MG63 (cell line): Measurements from ENCODE around the gene ARL15. TPM values are rescaled to one million over a fixed set of nuclear protein-coding genes. Genes with fewer than 3 reads are reported as not detected.

Source experiments
- DNase-seq: peaks from one replicate; pipeline ENCODE4 v3.0.0-alpha.2; 2020
- H3K27me3 ChIP-seq: fragments of 250-450 bp; sonication (Bioruptor Pico); 2 replicates; pipeline ENCODE4 v1.5.1; 2020; ENCODE audit warnings: mild to moderate bottlenecking, moderate library complexity
- H3K36me3 ChIP-seq: fragments of 250-450 bp; sonication (Bioruptor Pico); 2 replicates; pipeline ENCODE4 v1.5.1; 2020; ENCODE audit warnings: mild to moderate bottlenecking, moderate library complexity
- H3K4me3 ChIP-seq: fragments of 250-450 bp; sonication (Bioruptor Pico); 2 replicates; pipeline ENCODE4 v1.5.1; 2020; ENCODE audit warnings: mild to moderate bottlenecking, moderate library complexity
- H3K9me3 ChIP-seq: fragments of 250-450 bp; sonication (Bioruptor Pico); 2 replicates; pipeline ENCODE4 v1.5.1; 2020; ENCODE audit warnings: mild to moderate bottlenecking, moderate library complexity
- total RNA-seq: library from RNA; depleted of rRNA; stranded (reverse); fragments of >200 nt; shearing (Covaris generic); gene quantifications from 2 replicates; pipeline ENCODE4 v1.2.3, GENCODE V29; 2014; ENCODE audit warnings: low replicate concordance

The ARL15 gene
- total RNA-seq, 1 experiment from 2014 or later: 5.8 TPM

- H3K27me3 ChIP-seq: no peaks in the 10 kb centered on the region
- no peaks in the 10 kb centered on the region for H3K36me3 ChIP-seq
- no peak overlapping the region for H3K4me3 ChIP-seq
- no peak for DNase-seq
- H3K9me3 ChIP-seq: no peaks in the 10 kb centered on the region
Observed at GRCh38 chr5:54298947-54299346, 11.4 kb downstream of the ARL15 start.

GRCh38 chr5:54296386-54296785 lies 14.0 kb downstream of the ARL15 start:
- no peak overlapping the region for H3K4me3 ChIP-seq
- H3K27me3 ChIP-seq: no peaks in the 10 kb centered on the region
- H3K36me3 ChIP-seq: no peaks in the 10 kb centered on the region
- no peak for DNase-seq
- no peaks in the 10 kb centered on the region for H3K9me3 ChIP-seq

- DNase-seq: no peak
- Histone ChIP-seq H3K27me3 (no peaks in the 10 kb centered on the region), H3K36me3 (no peaks in the 10 kb centered on the region), H3K9me3 (no peaks in the 10 kb centered on the region), H3K4me3 (no peak overlapping the region)
Observed at GRCh38 chr5:54295651-54296276, 14.6 kb downstream of the ARL15 start.

GRCh38 chr5:54294097-54294667 lies 16.2 kb downstream of the ARL15 start:
- Histone ChIP-seq H3K4me3 (no peak overlapping the region), H3K9me3 (no peaks in the 10 kb centered on the region), H3K36me3 (no peaks in the 10 kb centered on the region), H3K27me3 (no peaks in the 10 kb centered on the region)
- DNase-seq: no peak

GRCh38 chr5:54292866-54293265 lies 17.5 kb downstream of the ARL15 start:
- DNase-seq: no peak
- Histone ChIP-seq H3K4me3 (no peak overlapping the region), H3K36me3 (no peaks in the 10 kb centered on the region), H3K9me3 (no peaks in the 10 kb centered on the region), H3K27me3 (no peaks in the 10 kb centered on the region)

- H3K4me3 ChIP-seq: no peak overlapping the region
- no peaks in the 10 kb centered on the region for H3K27me3 ChIP-seq
- no peaks in the 10 kb centered on the region for H3K36me3 ChIP-seq
- H3K9me3 ChIP-seq: no peaks in the 10 kb centered on the region
- DNase-seq: no peak
Observed at GRCh38 chr5:54291498-54291897, 18.9 kb downstream of the ARL15 start.

GRCh38 chr5:54289769-54290168 lies 20.6 kb downstream of the ARL15 start:
- Histone ChIP-seq H3K9me3 (no peaks in the 10 kb centered on the region), H3K27me3 (no peaks in the 10 kb centered on the region), H3K4me3 (no peak overlapping the region), H3K36me3 (no peaks in the 10 kb centered on the region)
- DNase-seq: no peak

- Histone ChIP-seq H3K36me3 (no peaks in the 10 kb centered on the region), H3K9me3 (no peaks in the 10 kb centered on the region), H3K27me3 (peaks cover under 1% of the 10 kb centered on the region; the same call in 1 of the 2 replicates), H3K4me3 (no peak overlapping the region)
- DNase-seq: no peak
Observed at GRCh38 chr5:54288568-54289217, 21.7 kb downstream of the ARL15 start.

GRCh38 chr5:54285686-54286085 lies 24.7 kb downstream of the ARL15 start:
- DNase-seq: no peak
- Histone ChIP-seq H3K4me3 (no peak overlapping the region), H3K9me3 (no peaks in the 10 kb centered on the region), H3K27me3 (peaks cover 6% of the 10 kb centered on the region; the same call in 1 of the 2 replicates), H3K36me3 (no peaks in the 10 kb centered on the region)

GRCh38 chr5:54284586-54284985 lies 25.8 kb downstream of the ARL15 start:
- peaks cover 6% of the 10 kb centered on the region; the same call in 1 of the 2 replicates for H3K27me3 ChIP-seq
- DNase-seq: no peak
- H3K9me3 ChIP-seq: no peaks in the 10 kb centered on the region
- H3K4me3 ChIP-seq: no peak overlapping the region
- no peaks in the 10 kb centered on the region for H3K36me3 ChIP-seq

GRCh38 chr5:54282876-54283275 lies 27.5 kb downstream of the ARL15 start:
- Histone ChIP-seq H3K9me3 (no peaks in the 10 kb centered on the region), H3K4me3 (no peak overlapping the region), H3K27me3 (peaks cover 6% of the 10 kb centered on the region; the same call in 1 of the 2 replicates), H3K36me3 (no peaks in the 10 kb centered on the region)
- no peak for DNase-seq

- H3K27me3 ChIP-seq: peaks cover 6% of the 10 kb centered on the region; the same call in 1 of the 2 replicates
- no peak for DNase-seq
Observed at GRCh38 chr5:54281960-54282692, 28.2 kb downstream of the ARL15 start.

GRCh38 chr5:54279960-54280359 lies 30.4 kb downstream of the ARL15 start:
- Histone ChIP-seq H3K36me3 (no peaks in the 10 kb centered on the region), H3K9me3 (no peaks in the 10 kb centered on the region), H3K27me3 (peaks cover 6% of the 10 kb centered on the region; the same call in 1 of the 2 replicates), H3K4me3 (no peak overlapping the region)
- DNase-seq: no peak

More at GRCh38 chr5:54281960-54282692, 28.2 kb downstream of the ARL15 start:
- H3K9me3 ChIP-seq: no peaks in the 10 kb centered on the region
- no peak overlapping the region for H3K4me3 ChIP-seq
- H3K36me3 ChIP-seq: no peaks in the 10 kb centered on the region

GRCh38 chr5:54278979-54279717 lies 31.2 kb downstream of the ARL15 start:
- no peaks in the 10 kb centered on the region for H3K9me3 ChIP-seq
- no peak for DNase-seq
- no peak overlapping the region for H3K4me3 ChIP-seq
- H3K27me3 ChIP-seq: peaks cover 6% of the 10 kb centered on the region; the same call in 1 of the 2 replicates
- no peaks in the 10 kb centered on the region for H3K36me3 ChIP-seq

GRCh38 chr5:54278036-54278830 lies 32.1 kb downstream of the ARL15 start:
- H3K4me3 ChIP-seq: no peak overlapping the region
- H3K9me3 ChIP-seq: no peaks in the 10 kb centered on the region
- peaks cover 1% of the 10 kb centered on the region; the same call in 1 of the 2 replicates for H3K27me3 ChIP-seq
- H3K36me3 ChIP-seq: no peaks in the 10 kb centered on the region
- DNase-seq: no peak

- Histone ChIP-seq H3K36me3 (no peaks in the 10 kb centered on the region), H3K9me3 (no peaks in the 10 kb centered on the region), H3K27me3 (no peaks in the 10 kb centered on the region), H3K4me3 (no peak overlapping the region)
- no peak for DNase-seq
Observed at GRCh38 chr5:54276048-54276447, 34.3 kb downstream of the ARL15 start.
